Duodenal mucosa (tissue), 2 donors: ENCODE data around the gene RASEF.
"Not testable (repeated sequence)": the region's sequence is repeated elsewhere in the genome, so short reads cannot be mapped to it uniquely, and the experiment has no call there.

Experiments used
- H3K27ac ChIP-seq: one replicate; pipeline ENCODE4 v1.7.0; 2013; ENCODE audit warnings: low read depth, low read length
- H3K27me3 ChIP-seq, 2 donors: one replicate each; pipeline ENCODE4 v1.7.0; 2013; ENCODE audit warnings: low read length in 2 of 2, control low read depth in 1 of 2; ENCODE audit not compliant: insufficient read depth in 2 of 2, control insufficient read depth in 1 of 2
- H3K36me3 ChIP-seq, 2 donors: one replicate each; pipeline ENCODE4 v1.7.0; 2013; ENCODE audit warnings: low read length in 2 of 2, control low read depth in 1 of 2; ENCODE audit not compliant: insufficient read depth in 2 of 2, control insufficient read depth in 1 of 2
- H3K4me1 ChIP-seq, 2 donors: one replicate each; pipeline ENCODE4 v1.7.0; 2013; ENCODE audit warnings: low read length in 2 of 2, control low read depth in 1 of 2; ENCODE audit not compliant: insufficient read depth in 2 of 2, control insufficient read depth in 1 of 2
- H3K4me3 ChIP-seq, 2 donors: one replicate each; pipeline ENCODE4 v1.7.0; 2013; ENCODE audit warnings: low read length in 2 of 2, low read depth in 1 of 2
- H3K9ac ChIP-seq, 2 donors: one replicate each; pipeline ENCODE4 v1.7.0; 2013; ENCODE audit warnings: low read length in 2 of 2, low read depth in 1 of 2
- H3K9me3 ChIP-seq, 2 donors: one replicate each; pipeline ENCODE4 v1.7.0; 2013; ENCODE audit warnings: low read length in 2 of 2, control low read depth in 1 of 2; ENCODE audit not compliant: control insufficient read depth in 1 of 2

The RASEF gene

GRCh38 chr9:83075932-83076331 is 13.0 kb upstream of the RASEF start:
- not testable (repeated sequence) for H3K4me1 ChIP-seq, H3K9ac ChIP-seq

GRCh38 chr9:83072498-83072897 is 9.6 kb upstream of the RASEF start:
- not testable (repeated sequence) for H3K9ac ChIP-seq, H3K36me3 ChIP-seq, H3K27me3 ChIP-seq, H3K4me1 ChIP-seq, H3K27ac ChIP-seq, H3K4me3 ChIP-seq, H3K9me3 ChIP-seq

More at GRCh38 chr9:83075932-83076331, 13.0 kb upstream of the RASEF start:
- not testable (repeated sequence) for H3K4me3 ChIP-seq, H3K36me3 ChIP-seq, H3K27ac ChIP-seq, H3K9me3 ChIP-seq, H3K27me3 ChIP-seq

DNA sequence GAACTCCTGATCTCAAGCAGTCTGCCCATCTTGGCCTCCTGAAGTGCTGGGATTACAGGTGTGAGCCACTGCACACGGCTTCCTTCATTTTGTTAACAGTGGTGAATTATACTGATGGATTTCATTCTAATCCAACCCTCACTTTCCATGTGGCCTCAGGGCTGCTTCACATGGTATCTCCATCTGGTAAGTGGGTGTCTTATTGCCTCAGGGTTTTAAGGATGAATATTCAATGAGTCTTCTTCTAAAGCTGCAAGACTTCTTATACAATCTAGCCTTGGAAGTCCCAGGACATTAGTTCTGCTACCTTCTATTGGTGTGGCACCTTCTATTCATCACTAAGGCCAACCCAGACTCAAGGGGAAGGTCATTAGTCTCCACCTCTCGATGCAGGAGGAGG is 8.7 kb upstream of the RASEF start:
- H3K27me3 ChIP-seq: no peaks in the 10 kb centered on the region
- no peaks in the 10 kb centered on the region for H3K4me1 ChIP-seq
- no peak overlapping the region for H3K4me3 ChIP-seq
- H3K36me3 ChIP-seq: peaks cover 0 to 3% of the 10 kb centered on the region in 2 donors
- H3K9ac ChIP-seq: no peak overlapping the region
- no peak overlapping the region for H3K27ac ChIP-seq
- H3K9me3 ChIP-seq: no peaks in the 10 kb centered on the region

- Histone ChIP-seq H3K4me3 (no peak overlapping the region), H3K27me3 (no peaks in the 10 kb centered on the region), H3K9ac (no peak overlapping the region), H3K27ac (no peak overlapping the region), H3K4me1 (no peaks in the 10 kb centered on the region), H3K36me3 (peaks cover 0 to 3% of the 10 kb centered on the region in 2 donors), H3K9me3 (no peaks in the 10 kb centered on the region)
Observed at GRCh38 chr9:83070261-83070660, 7.3 kb upstream of the RASEF start.

DNA sequence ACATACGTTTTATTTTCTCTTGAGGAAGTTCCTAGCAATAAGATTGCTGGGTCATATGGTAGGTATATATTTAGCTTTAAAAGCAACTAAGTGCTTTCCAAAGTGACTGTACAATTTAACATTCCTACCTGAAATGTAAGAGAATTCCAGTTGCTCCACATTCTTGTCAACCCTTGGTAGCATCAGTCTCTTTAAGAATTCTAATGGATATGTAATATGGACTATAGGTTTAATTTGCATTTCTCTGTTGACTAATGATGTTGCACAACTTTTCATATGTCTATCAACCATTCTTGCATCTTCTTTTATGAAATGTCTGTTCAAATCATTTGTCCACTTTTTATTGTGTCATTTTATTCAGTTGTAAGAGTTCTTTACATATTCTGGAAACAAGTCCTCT is 6.7 kb upstream of the RASEF start:
- Histone ChIP-seq H3K9me3 (no peaks in the 10 kb centered on the region), H3K9ac (no peak overlapping the region), H3K27ac (no peak overlapping the region), H3K36me3 (peaks cover 0 to 3% of the 10 kb centered on the region in 2 donors), H3K27me3 (no peaks in the 10 kb centered on the region), H3K4me1 (no peaks in the 10 kb centered on the region), H3K4me3 (no peak overlapping the region)

DNA sequence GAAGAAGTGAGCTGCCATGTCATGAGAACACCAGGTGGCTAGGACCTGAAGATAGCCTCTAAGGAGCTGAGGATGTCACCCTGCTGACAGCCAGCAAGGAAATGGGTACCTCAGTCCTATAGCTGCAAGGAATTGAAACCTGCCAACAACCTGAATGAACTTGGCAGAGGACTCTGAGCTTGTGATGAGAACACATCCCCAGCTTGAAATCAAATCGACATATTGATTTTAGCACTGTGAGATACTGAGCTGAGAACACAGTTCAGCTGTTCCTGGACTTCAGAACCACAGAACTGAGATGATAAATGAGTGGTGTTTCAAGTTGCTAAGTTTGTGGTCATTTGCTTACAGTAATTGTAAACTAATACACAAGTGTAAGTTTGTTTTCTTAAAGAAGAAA is 5.5 kb upstream of the RASEF start:
- Histone ChIP-seq H3K9me3 (no peaks in the 10 kb centered on the region), H3K9ac (no peak overlapping the region), H3K4me1 (peaks cover 0 to 4% of the 10 kb centered on the region in 2 donors), H3K27ac (no peak overlapping the region), H3K36me3 (peaks cover 0 to 3% of the 10 kb centered on the region in 2 donors), H3K27me3 (no peaks in the 10 kb centered on the region), H3K4me3 (no peak overlapping the region)

DNA sequence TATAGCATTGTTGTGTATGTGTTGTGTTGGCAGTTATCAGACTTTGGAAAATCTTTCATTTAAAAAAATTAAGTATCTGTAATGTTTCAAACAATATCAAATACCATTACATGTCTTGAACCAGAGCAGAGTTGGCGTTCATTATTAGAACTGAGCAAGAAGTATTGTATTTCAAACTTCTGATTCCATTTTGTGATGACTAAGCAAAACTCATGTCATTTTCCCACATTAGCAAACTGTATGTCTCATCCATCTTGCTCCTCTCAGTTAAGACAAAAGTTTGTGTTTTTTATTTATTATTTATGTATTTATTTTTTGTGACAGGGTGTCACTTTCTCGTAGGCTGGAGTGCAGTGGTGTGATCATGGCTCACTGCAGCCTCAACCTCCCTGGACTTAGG is 4.6 kb upstream of the RASEF start:
- Histone ChIP-seq H3K27me3 (no peaks in the 10 kb centered on the region), H3K4me3 (no peak overlapping the region), H3K4me1 (peaks cover 0 to 4% of the 10 kb centered on the region in 2 donors), H3K36me3 (peaks cover 0 to 3% of the 10 kb centered on the region in 2 donors), H3K27ac (no peak overlapping the region), H3K9ac (no peak overlapping the region), H3K9me3 (no peaks in the 10 kb centered on the region)

- Histone ChIP-seq H3K9ac (no peak overlapping the region), H3K27ac (no peak overlapping the region), H3K4me3 (no peak overlapping the region), H3K4me1 (peaks cover 4% of the 10 kb centered on the region in 2 donors), H3K27me3 (no peaks in the 10 kb centered on the region), H3K9me3 (no peaks in the 10 kb centered on the region), H3K36me3 (peaks cover 0 to 3% of the 10 kb centered on the region in 2 donors)
Observed at GRCh38 chr9:83066771-83067170, 3.8 kb upstream of the RASEF start.

- no peaks in the 10 kb centered on the region for H3K9me3 ChIP-seq
Observed at GRCh38 chr9:83065233-83065632, 2.3 kb upstream of the RASEF start.

DNA sequence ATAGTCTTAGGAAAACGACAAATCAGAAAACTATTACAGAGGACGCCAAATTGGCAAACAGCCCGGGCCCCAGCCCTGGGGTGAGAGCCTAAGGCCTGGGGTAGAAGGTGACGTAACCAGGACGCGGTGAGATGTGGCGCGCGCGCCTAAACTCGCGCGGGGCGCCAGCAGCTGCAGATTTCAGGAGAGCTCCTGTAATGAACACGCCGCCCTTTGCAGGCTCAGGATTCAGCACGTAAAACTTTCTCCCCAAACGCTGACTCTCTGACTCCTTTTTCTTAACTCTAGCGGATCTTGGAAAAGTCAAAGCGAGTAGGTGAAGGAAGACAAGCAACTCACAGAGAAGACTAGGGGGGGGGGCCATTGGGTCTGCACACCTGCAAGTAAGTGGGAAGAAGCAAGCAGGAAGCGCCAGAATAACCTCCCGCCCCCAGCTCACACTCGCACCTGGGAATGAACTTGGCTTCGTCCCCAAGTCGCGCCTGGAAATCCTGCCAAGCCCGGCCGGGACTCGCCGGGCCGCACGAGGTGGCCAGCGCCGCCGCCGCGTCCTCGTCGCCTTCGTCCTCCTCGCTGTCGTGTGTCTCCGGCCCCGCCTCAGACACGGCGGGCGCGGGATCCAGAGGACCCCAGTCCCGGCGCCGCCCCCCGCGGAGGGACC is 822 bp downstream of the RASEF start:
- Histone ChIP-seq H3K9ac (peak overlapping the region; percentile 45), H3K36me3 (no peaks in the 10 kb centered on the region)

More at GRCh38 chr9:83065233-83065632, 2.3 kb upstream of the RASEF start:
- peaks cover 10 to 15% of the 10 kb centered on the region in 2 donors for H3K4me1 ChIP-seq
- H3K36me3 ChIP-seq: peaks cover 0 to 3% of the 10 kb centered on the region in 2 donors
- no peak overlapping the region for H3K4me3 ChIP-seq
- H3K27me3 ChIP-seq: no peaks in the 10 kb centered on the region
- H3K9ac ChIP-seq: no peak overlapping the region
- H3K27ac ChIP-seq: no peak overlapping the region

More for the DNA sequence above, 822 bp downstream of the RASEF start:
- H3K9me3 ChIP-seq: no peaks in the 10 kb centered on the region
- H3K27ac ChIP-seq: peak overlapping the region; percentile 64
- no peaks in the 10 kb centered on the region for H3K27me3 ChIP-seq
- H3K4me1 ChIP-seq: peaks cover 13 to 22% of the 10 kb centered on the region in 2 donors
- H3K4me3 ChIP-seq: peak overlapping the region; percentile 69 to 73
